IPS DF 4.7 (cell line): ENCODE measurements around the gene SIVA1.
"Not testable (repeated sequence)": the region's sequence is repeated elsewhere in the genome, so short reads cannot be mapped to it uniquely, and the experiment has no call there.

Source experiments
- DNase-seq: peaks from one replicate; pipeline ENCODE4 v3.0.0-alpha.2; 2013; ENCODE audit warnings: low spot score; ENCODE audit errors: extremely low read depth

SIVA1 gene

GRCh38 chr14:104750753-104751057 lies 2.2 kb upstream of the SIVA1 start:
- not testable (repeated sequence) for DNase-seq

- DNase-seq, result no peak
Measured at GRCh38 chr14:104751539-104752422, 1.2 kb upstream of the SIVA1 start.

GRCh38 chr14:104752423-104752734 lies 568 bp upstream of the SIVA1 start:
- no peak for DNase-seq

GRCh38 chr14:104753528-104754212 lies 723 bp downstream of the SIVA1 start:
- no peak for DNase-seq

- DNase-seq, result no peak
Measured at GRCh38 chr14:104754213-104754851, 1.4 kb downstream of the SIVA1 start.

- no peak for DNase-seq
Measured at GRCh38 chr14:104755621-104756020, 2.7 kb downstream of the SIVA1 start.

GRCh38 chr14:104756477-104757237 lies 3.7 kb downstream of the SIVA1 start:
- no peak for DNase-seq

GRCh38 chr14:104757238-104757585 lies 4.3 kb downstream of the SIVA1 start:
- no peak for DNase-seq

- DNase-seq, result no peak
Measured at GRCh38 chr14:104757681-104758392, 4.9 kb downstream of the SIVA1 start.

GRCh38 chr14:104758981-104759969 lies 6.3 kb downstream of the SIVA1 start:
- DNase-seq, result no peak

- no peak for DNase-seq
Measured at GRCh38 chr14:104765517-104765916, 12.6 kb downstream of the SIVA1 start.

GRCh38 chr14:104766256-104766862 lies 13.4 kb downstream of the SIVA1 start:
- DNase-seq, result no peak

- no peak for DNase-seq
Measured at GRCh38 chr14:104766863-104767633, 14.1 kb downstream of the SIVA1 start.

GRCh38 chr14:104767634-104767918 lies 14.6 kb downstream of the SIVA1 start:
- DNase-seq, result no peak

GRCh38 chr14:104768437-104769323 lies 15.7 kb downstream of the SIVA1 start:
- DNase-seq, result peak; percentile 49

- no peak for DNase-seq
Measured at GRCh38 chr14:104769324-104770071, 16.6 kb downstream of the SIVA1 start.

- DNase-seq, result no peak
Measured at GRCh38 chr14:104770072-104770579, 17.2 kb downstream of the SIVA1 start.
